Measurements from ENCODE around the gene RGMB.

Gene RGMB

DNA sequence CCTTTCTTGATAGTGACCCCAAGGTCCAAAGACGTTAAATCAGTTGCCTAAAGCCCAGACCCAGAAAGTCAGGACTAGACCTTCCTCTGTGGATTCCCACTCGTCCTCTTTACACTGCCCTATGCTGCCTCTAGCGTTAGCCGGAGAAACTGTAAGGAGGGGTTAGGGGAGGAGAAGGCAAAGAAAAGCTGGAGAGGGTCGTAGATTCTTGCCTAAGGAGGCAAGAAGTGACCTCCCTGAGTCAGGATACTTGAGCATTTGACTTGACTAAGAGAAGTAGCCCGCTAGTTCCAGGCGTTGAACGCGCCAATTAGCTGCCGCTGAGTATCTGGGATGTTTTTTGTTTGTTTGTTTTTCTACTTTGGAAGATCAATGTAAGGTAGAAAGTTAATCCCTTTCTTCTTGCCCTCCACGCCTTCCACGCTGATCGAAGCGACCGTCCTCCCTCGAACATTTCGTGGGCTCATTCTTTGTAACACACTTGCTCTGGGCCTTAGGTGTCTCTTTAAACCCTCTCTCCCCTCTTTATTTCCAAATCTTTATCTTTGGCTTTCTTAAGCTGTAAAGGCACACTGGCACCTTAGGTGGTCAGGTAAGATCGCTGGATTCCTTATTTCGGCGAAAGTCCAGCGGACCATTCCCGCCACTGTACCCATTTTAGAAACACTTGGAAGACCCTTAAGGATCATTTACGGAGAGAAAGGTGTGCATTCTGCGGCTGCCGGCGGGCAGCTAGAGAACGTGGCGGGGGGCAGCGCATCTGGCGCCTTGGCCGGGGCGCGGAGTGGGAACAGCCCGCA lies 5.1 kb upstream of the RGMB start:
- DNase-seq (ENCODE audit: low read depth in 2 of 2), result no peak

DNA sequence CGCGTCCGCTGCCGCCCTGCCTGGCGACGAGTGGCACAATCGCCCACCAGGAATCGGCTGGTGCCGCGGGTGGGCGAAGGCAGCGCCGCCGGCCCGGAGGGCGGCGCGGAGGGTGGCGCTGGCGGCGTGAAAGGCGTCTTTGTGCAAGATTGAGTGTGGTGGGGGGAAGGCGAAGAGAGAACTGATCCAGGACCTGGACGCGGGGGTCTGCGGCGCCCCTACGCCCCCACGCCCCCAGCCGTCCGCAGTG lies 4.6 kb upstream of the RGMB start:
- DNase-seq (ENCODE audit: low read depth in 2 of 2), result peak in 1 of 2 donors; percentile 16

DNA sequence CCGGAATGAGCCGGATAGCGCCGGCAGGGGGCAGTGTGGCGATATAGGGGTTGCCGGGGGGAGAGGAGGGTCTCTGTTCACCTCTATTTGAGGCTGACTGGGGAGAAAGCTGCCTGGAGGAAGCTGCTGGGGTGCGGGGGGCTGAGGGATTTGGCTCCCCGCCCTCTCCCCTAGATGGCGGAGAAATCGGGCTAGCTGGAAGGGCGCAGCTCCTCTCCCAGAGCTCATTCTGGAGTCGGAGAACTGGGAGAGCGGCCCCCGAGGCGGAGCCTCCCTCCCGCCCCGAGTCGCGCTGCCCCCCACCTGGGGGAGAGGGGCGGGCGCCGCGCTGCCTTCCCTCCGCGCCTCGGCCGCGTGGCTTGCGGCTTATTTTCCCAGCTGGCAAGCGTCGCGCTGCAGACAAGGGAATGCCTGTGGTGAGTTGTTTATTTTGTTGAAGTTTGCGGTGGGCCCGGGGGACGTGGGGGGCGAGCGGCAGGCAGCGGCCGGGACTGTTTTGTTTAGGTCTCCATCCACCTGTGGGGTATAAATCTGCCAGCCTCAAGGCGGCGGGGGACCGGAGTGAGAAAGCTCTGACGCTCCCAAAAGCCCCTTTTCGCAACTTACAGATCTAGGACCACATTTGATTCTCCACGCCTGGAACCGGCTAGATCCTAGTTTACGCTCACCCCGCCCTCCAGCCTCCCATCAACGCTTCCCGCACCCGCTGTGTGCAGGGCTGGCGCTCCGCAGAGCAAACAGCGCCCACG lies 4.1 kb upstream of the RGMB start:
- DNase-seq (ENCODE audit: low read depth in 2 of 2), result no peak

DNA sequence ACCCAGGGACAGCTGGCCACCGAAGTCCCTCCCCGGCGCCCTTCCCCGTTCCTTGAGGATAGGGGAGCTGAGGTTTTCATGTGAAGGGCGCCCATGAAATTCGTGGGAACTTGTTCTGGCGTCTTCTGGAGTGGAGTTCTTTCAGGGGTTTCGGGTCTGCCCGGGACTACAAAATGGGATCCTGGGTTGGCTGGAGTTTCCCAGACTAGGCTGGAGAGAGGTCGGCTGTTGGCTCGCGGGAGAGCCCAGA lies 3.6 kb upstream of the RGMB start:
- DNase-seq (ENCODE audit: low read depth in 2 of 2), result no peak

DNA sequence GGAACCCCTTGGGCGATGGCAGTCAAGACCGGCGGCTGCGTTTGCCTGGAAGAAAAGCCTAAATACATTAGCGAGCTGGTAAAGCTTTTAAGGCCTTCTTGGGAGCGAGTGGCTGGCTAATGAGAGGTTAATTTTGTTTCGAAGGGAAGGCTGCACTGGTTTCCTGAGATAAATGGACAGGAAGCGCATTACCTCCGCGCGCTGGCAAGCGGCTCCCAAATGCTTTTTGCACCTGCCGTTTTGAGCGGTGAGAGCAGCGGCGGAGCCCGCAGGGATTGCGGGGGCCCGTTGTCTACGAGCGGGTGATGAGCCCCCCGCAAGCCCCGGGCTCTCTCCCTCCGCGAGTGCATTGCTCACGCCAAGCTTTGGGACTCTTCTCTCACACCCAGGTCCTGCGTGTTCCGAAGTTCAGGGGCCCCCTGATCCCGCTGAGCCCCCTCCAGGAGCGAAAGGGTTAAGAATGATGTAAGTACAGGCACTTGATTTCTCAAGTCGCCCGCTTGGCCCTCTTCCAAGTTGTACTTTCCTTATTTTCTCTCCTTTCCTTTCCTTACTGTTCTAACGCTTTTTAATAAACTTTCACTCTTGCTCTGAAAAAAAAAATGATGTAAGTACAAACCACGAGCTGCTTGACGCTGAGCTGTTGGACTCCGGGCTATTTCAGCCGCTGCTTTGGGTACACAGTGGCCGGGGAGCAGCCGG lies 3.1 kb upstream of the RGMB start:
- peak in 1 of 2 donors; percentile 2 for DNase-seq (ENCODE audit: low read depth in 2 of 2)

DNA sequence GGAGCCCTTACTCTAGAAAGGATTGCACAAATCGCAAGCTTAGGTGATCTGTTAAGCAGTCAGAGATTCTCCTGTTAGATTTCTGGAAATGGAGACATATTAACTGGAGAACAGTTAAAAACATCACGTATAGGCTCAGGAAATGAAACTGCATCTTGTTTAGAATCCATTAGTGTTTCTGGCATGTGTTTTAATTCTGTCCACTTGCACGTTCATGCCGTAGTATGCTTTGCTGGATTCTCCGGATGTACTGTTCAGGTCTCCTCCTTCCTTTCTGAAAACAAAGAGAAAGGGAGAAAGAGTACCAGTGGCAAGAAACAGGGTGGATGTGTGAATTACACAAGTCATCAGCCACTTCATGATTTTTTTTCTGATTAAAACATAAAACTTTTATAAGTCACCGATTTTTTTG lies 2.5 kb upstream of the RGMB start:
- DNase-seq (ENCODE audit: low read depth in 2 of 2), result no peak

DNA sequence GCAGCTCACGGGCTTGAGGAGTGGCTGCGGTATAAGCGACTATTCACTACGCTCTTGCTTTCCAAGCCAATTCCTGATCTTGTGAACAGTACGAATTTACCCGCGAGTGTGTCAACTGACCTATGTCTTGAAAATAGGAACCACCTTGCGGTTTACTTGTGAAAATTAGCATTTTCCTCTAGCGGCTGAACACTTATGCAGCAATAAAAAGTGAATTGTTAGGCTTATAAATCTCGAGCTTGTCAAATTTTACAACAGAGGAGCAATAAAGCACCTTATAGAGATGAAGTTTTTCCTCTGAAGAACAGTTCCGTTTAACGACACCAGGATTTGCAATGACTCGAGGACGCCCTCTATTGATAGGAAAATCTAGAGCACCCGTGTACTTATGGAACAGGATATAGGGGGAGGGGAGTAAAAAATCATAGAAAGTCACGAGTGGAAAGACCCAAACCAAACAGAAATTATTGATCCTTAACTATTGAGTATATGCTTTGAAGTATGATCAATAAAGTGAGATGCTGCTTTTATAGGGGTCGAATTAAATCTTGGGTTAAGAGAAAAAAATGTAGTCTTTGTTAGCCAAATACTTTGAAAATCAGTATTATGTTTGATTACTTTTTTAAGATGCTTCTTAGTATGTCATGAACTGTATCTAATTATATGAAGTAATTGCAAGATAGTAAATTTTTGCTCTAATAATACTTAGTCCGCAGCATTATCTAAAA lies 1.9 kb upstream of the RGMB start:
- no peak for DNase-seq (ENCODE audit: low read depth in 2 of 2)

DNA sequence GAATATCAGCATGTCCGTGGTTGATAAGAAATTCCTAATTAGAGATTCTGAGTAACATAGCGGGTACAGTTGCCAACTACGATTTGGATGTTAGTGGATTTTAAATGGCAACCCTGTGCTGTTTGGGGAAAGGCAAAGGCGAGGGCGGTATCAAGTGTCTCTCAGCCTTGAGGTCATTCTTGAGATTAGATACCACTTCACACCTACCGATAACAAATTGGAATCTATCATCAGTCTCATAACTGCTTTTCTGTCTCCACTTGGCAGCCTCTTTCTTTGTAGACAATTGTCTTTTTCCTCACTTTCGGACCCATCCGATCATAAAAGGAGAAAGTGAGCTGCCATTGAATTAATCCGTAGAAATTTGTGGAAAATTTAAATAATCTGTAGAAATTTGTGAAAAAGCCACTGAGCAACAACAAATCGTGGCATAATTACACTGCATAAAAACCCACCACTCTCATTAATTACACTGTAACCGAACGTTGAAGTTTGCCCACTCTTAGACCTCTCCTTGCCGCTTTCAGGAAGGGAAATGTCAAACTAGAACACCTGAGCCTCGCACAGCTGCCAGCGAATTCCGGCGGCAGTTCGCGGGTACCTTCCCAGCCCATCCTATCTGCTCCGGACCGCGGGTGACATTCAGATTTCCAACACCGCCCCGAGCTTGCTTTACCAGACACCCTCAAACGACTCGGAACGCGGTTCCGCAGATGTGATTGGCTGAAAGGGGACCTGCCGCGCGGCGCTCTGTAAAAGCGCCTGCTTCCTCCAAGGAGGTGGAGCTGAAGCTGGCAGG lies 849 bp upstream of the RGMB start:
- peak in 1 of 2 donors; percentile 39 for DNase-seq (ENCODE audit: low read depth in 2 of 2)

DNA sequence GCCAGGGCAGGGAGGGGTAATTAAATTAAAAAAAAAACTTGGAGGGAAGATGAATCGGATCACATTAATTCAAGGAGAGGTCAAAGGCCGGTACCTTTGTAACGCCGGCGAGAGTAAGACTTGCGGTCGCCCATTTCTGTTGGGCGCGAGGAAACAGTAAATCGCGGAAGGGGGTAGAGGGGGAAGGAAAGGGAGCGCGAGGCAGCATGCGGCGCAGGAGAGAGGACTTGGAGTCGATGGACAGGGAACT lies 324 bp upstream of the RGMB start:
- DNase-seq (ENCODE audit: low read depth in 2 of 2), result no peak

DNA sequence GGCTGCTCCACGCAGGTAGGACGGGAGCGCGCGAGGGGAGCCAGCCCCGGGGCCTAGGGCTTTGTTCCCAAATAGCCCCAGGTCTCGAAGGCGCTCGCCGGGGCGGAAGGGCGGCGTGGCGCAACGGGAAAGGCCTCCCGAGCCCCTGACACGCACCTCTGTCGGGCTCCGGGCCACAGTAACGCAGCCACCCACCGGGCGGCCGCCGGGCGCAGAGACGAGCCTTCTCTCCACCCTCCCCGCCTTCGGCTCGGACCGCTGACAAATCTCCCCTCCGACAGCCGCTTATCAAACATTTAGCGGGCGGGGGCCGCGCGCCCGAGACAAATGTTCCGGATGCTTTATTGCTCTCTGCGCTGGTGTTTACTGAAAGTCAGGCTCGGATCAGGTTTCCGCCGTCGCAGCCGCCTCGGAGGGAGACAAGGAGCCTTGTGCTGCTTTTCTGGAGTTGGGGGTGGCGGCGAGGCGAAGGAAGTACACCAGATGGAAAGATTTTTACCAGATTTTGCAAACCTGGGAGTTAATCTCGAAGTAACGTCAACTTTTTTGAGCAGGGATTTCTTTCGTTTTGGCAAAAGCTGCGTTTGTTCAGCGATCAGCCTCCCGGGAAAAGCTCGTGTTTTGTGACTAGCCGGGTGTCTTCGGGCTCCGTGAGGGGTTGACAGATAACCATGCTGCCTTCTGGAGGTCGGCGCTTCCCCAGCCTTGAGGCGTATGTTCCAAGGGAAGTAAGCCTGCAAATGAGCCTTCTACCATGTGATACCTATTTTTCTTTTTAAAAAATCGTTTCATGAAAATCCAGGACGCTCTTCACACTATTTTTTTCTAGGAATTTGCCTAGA lies 950 bp downstream of the RGMB start:
- peak in 1 of 2 donors; percentile 30 for DNase-seq (ENCODE audit: low read depth in 2 of 2)

DNA sequence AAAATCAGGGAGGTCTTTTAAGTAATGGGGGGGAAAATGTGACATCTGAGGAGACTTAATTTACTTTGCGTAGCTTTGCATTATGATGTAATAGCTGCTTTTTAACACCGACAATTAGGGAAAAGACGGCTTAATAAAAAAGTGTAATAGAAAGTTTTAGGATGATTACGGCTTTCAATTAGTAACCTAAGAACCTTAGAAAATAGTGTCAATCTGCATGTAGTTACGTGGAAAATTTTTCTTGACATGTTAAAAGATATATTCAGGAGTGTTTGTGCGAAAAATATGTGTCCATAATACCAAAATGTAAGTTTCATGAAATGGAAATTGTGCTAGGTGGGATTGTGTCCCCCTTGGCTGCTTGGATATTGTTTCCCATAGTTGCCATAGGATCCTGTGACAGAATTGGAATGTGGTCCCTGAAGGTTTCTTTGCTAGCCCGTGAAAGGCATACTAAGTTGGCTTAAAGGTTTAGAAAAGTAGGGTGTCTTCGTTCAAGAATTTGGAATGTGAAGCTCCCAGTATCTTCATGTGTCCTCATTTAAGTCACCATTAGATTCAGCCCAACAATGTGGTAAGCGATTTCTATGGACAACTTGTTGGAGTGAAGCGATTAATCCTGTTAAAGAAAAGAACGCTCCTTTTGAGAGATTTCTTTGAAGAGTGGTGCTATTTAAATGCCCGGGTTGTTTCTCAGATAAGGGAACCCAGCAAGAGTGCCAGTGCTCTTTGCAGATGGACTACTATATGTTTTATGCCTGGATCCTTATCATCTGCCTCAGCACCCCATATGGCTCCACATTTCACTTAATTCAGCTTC lies 2.0 kb downstream of the RGMB start:
- DNase-seq (ENCODE audit: low read depth in 2 of 2), result no peak

DNA sequence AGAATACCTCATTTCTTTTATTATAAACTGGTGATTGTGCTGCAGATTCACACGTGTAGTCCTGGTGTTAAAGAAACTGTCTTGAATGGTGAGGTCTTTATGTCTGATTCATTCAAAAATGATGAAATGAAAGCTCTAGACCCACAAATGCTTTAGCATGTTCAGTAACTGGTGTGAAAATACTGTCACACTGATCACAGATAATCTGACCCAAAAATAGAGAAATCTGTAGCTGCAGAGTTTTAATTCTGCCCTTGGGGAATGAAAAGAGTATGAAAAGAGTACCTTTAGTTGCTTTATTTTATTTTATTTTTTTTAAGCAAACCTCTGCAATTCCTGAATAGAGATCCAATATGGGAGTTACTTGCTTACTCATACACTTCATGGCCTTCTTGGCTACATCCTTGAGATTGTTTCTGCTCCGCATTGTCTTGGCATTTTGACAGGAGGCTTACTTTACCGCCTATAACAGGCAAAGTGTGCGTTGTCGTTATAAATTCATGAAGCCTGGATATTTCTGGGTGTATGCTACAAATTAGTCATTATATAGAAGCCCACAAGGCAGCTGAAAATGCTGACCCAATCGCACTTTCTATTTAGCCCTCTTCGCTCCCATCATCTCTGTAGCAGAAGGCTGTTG lies 2.7 kb downstream of the RGMB start:
- no peak for DNase-seq (ENCODE audit: low read depth in 2 of 2)

DNA sequence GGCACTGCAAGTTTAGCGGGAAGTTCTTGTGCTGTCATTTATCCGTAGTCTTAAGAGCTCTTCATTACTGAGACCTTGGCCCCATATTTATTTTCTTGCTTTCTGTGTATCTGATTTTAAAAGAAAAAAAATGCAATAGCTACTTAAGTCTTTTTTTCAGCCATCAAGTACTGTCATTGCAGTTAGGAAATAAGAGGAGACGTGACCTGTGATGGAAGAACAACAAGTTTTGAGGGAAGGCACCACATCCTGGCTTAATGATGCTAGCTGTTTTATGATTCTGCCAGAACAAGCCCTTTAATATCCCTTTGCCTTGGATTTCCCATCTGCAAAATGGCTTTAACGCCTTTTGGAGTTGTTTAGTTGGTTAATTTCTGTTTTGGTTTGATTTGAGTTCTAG lies 3.8 kb downstream of the RGMB start:
- no peak for DNase-seq (ENCODE audit: low read depth in 2 of 2)

DNA sequence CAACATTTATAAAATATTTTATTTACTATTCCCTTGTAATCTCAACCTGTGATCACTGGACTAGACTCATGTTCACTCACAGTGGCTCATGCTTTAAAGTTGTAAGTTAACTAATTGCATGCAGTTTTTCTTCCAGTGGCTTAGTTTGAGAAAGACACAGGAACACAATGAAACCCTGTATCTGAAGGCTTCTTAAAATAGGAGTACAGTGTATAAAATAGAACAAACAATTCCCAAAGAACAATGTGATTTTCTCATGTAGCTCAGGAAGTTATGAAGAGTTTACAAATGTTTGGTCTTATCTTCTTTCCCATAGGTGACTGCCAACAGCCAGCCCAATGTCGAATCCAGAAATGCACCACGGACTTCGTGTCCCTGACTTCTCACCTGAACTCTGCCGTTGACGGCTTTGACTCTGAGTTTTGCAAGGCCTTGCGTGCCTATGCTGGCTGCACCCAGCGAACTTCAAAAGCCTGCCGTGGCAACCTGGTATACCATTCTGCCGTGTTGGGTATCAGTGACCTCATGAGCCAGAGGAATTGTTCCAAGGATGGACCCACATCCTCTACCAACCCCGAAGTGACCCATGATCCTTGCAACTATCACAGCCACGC lies 5.9 kb downstream of the RGMB start:
- DNase-seq (ENCODE audit: low read depth in 2 of 2), result no peak

DNA sequence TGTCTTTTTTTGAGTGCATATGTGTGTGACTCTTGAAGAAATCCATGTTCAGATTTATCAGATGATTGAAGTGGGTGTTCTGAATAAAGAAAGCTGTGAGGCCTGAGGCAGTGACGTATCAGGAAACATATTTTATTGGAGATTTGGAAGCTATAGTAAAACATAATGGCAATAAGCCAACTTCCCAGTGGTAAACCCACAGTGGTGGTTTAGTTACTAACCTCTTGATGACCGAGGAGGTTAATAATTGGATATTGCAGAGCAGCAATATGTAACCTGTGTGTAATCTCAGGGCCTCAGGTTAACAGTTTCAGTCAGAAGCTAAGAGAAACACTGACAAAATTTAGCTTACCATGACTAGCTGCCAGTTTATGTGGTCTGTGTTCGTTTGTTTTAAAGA lies 6.9 kb downstream of the RGMB start:
- DNase-seq (ENCODE audit: low read depth in 2 of 2), result no peak

DNA sequence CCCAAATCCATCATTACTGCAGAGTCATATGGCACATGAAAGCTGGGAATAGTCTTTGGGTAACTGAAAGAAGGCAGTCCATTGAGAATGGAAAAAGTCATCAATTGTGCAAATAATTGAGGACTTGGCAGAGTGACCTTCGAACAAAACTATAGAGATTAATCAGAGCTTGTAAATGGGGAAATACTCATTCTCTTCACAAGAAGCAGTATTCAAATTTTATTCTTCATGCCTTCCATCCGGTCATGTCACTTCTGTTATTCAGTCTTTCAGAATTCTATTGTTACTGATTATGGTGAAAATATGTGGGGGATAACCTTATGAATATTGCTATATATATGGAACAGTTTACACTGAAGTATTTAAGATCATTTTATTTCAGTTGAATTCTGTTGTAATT lies 8.1 kb downstream of the RGMB start:
- no peak for DNase-seq (ENCODE audit: low read depth in 2 of 2)

DNA sequence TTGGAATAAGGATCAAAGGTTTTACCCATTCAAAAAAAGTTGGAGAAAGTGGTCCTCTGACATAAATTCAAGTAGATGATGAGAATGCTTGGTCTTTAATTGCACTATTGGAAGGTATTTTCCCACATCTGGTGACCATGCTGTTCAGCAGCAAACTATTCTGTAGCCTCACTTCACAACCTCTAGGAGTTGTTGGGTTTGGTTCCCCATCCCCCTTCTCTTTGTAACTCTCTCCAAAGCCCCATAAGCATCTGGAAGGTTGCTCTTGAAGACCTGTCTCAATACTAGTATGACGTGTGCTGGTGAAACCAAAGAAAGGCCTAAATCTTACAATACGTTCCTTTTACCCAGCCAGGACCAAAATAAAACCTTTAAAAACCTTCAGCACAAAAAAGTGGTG lies 8.5 kb downstream of the RGMB start:
- DNase-seq (ENCODE audit: low read depth in 2 of 2), result no peak

DNA sequence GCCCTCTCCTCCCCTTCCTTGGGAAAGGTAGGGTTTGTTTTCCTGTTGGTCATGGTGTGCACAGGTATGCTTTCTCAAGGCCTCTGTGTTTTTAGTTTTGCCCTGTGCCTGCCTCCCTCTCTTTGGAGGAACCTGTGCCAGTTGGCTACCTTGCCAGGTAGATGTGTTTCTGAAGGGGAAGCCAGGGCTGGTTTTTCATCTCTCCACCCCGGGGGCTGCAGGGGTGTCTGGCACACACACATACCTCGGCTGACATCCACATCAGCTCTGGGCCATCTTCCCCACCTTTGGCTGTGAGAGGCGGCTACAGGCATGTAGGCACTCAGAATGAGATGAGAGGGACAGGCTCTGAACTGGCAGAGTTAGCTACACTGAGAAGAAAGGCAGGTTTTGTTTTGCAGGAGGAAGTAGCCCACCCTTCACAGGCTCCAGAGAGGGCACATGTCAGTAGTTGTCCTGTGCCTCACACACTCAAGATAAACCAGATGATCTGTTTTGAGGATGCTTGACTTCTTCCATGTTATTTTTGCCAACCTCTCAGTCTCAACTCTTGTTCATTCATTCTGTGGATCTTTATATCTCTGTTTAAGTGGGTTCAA lies 9.7 kb downstream of the RGMB start:
- no peak for DNase-seq (ENCODE audit: low read depth in 2 of 2)

DNA sequence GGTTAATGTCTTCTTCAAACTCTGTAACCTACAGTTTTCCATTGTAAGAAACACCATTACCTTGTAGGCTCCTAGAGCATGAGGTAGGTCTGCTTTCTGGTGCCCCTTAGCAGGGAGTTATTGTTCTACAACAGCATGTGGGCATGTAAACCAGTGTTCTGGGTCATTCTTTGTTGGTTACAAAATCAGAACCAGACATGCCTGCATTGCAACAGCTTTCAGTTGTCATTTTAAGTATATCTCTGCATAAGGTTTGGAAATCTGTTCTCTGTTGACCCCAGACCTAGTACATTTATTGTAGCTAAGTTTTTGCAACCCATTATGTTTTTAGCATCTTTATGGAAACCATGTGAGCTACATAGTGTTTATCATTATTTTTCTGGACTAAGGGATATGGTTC lies 10.9 kb downstream of the RGMB start:
- DNase-seq (ENCODE audit: low read depth in 2 of 2), result no peak
